KMS-11 (cell line): Measurements from ENCODE around the gene NR4A1.
A peak's percentile ranks its signal among the peaks of the same experiment; 100 is the strongest.

ENCODE experiments used
- H2AFZ ChIP-seq: fragments of 200-600 bp; sonication (generic); 2 replicates; pipeline ENCODE4 v1.6.1; 2016; ENCODE audit warnings: antibody characterized with exemption, mixed run types, low read depth
- H3K27ac ChIP-seq: fragments of 200-600 bp; sonication (generic); 2 replicates; pipeline ENCODE4 v1.6.1; 2016; ENCODE audit warnings: mild to moderate bottlenecking, mixed run types
- H3K27me3 ChIP-seq: fragments of 200-600 bp; sonication (generic); 2 replicates; pipeline ENCODE4 v1.6.1; 2017; ENCODE audit warnings: mild to moderate bottlenecking, low read depth, mixed run types, moderate library complexity; ENCODE audit not compliant: insufficient read depth
- H3K36me3 ChIP-seq: fragments of 200-600 bp; sonication (generic); 2 replicates; pipeline ENCODE4 v1.6.1; 2017; ENCODE audit warnings: mild to moderate bottlenecking, mixed run types; ENCODE audit not compliant: insufficient read depth
- H3K4me1 ChIP-seq: fragments of 200-600 bp; sonication (generic); 2 replicates; pipeline ENCODE4 v1.6.1; 2016; ENCODE audit warnings: mild to moderate bottlenecking, low read depth, mixed run types; ENCODE audit not compliant: poor library complexity, severe bottlenecking
- H3K4me2 ChIP-seq: fragments of 200-600 bp; sonication (generic); 2 replicates; pipeline ENCODE4 v1.7.0; 2016; ENCODE audit warnings: mild to moderate bottlenecking, mixed run types
- H3K4me3 ChIP-seq: fragments of 200-600 bp; sonication (generic); IDR thresholded peaks from 2 replicates; pipeline ENCODE4 v1.6.1; 2017; ENCODE audit warnings: low read depth, low read length, mixed read lengths; ENCODE audit not compliant: insufficient read depth
- H3K79me2 ChIP-seq: fragments of 200-600 bp; sonication (generic); 2 replicates; pipeline ENCODE4 v1.6.1; 2016; ENCODE audit warnings: low read depth, mixed run types; ENCODE audit not compliant: insufficient read depth
- H3K9ac ChIP-seq: fragments of 200-600 bp; sonication (generic); 2 replicates; pipeline ENCODE4 v1.6.1; 2016; ENCODE audit warnings: mild to moderate bottlenecking, mixed run types
- H4K20me1 ChIP-seq: fragments of 200-600 bp; sonication (generic); 2 replicates; pipeline ENCODE4 v1.6.1; 2016; ENCODE audit warnings: mild to moderate bottlenecking, mixed run types; ENCODE audit not compliant: insufficient read depth
- CTCF ChIP-seq: fragments of 200-600 bp; sonication (generic); conservative IDR thresholded peaks from 2 replicates; pipeline ENCODE4 v1.6.1; 2017; ENCODE audit warnings: low read depth, mild to moderate bottlenecking, antibody characterized with exemption, low read length, moderate library complexity, mixed read lengths

NR4A1 gene

GRCh38 chr12:52067081-52067374 is 15.8 kb downstream of the NR4A1 start:
- TF ChIP-seq CTCF, result no peak
- Histone ChIP-seq H3K4me1 (peaks cover 14% of the 10 kb centered on the region), H3K79me2 (peaks cover 22% of the 10 kb centered on the region), H3K4me2 (no peak overlapping the region), H3K27ac (no peak overlapping the region), H3K4me3 (no peak overlapping the region), H4K20me1 (no peaks in the 10 kb centered on the region; the same call in 1 of the 2 replicates), H2AFZ (no peak overlapping the region), H3K9ac (no peak overlapping the region), H3K36me3 (no peaks in the 10 kb centered on the region), H3K27me3 (peaks cover 20% of the 10 kb centered on the region)

- peak within 1 kb of the TSS; percentile 81 for H3K9ac ChIP-seq
- H3K4me1 ChIP-seq, result peaks cover 14% of the 10 kb centered on the region
- H4K20me1 ChIP-seq, result no peaks in the 10 kb centered on the region; the same call in 1 of the 2 replicates
- H3K4me2 ChIP-seq, result peak within 1 kb of the TSS; percentile 47
- H3K79me2 ChIP-seq, result peaks cover 38% of the 10 kb centered on the region
- peaks cover 20% of the 10 kb centered on the region for H3K27me3 ChIP-seq
- TF ChIP-seq CTCF, result 0 out of 2 replicates have a peak, but pooled peaks have one; percentile 24
- H3K27ac ChIP-seq, result peak within 1 kb of the TSS; percentile 72
- no peaks in the 10 kb centered on the region for H3K36me3 ChIP-seq
- peak within 1 kb of the TSS; percentile 90 for H2AFZ ChIP-seq
- H3K4me3 ChIP-seq, result peak within 1 kb of the TSS; percentile 77
Measured at GRCh38 chr12:52069327-52070184, 18.3 kb downstream of the NR4A1 start, which contains the start of gene ATG101. Gene ATG101 (plus strand): TSS chr12:52069978. CDS start chr12:52073651, 3,673 bp downstream.

- Histone ChIP-seq H3K36me3 (no peaks in the 10 kb centered on the region), H3K4me1 (peaks cover 14% of the 10 kb centered on the region), H3K9ac (peak overlapping the region; percentile 81), H4K20me1 (no peaks in the 10 kb centered on the region; the same call in 1 of the 2 replicates), H3K79me2 (peaks cover 44% of the 10 kb centered on the region), H3K4me3 (peak overlapping the region; percentile 77), H3K4me2 (peak overlapping the region; percentile 47), H2AFZ (peak overlapping the region; percentile 90), H3K27ac (peak overlapping the region; percentile 72; the same call in 1 of the 2 replicates), H3K27me3 (peaks cover 13% of the 10 kb centered on the region)
- no peak for TF ChIP-seq CTCF
Measured at GRCh38 chr12:52070185-52070925, 19.1 kb downstream of the NR4A1 start.

GRCh38 chr12:52073531-52074381 is 22.5 kb downstream of the NR4A1 start:
- H3K4me2 ChIP-seq, result no peak overlapping the region
- peaks cover 44% of the 10 kb centered on the region for H3K79me2 ChIP-seq
- no peaks in the 10 kb centered on the region for H3K36me3 ChIP-seq

More at GRCh38 chr12:52073531-52074381, 22.5 kb downstream of the NR4A1 start:
- no peak for TF ChIP-seq CTCF
- Histone ChIP-seq H3K27me3 (no peaks in the 10 kb centered on the region), H3K9ac (no peak overlapping the region), H3K4me3 (no peak overlapping the region), H3K27ac (no peak overlapping the region), H3K4me1 (peaks cover 14% of the 10 kb centered on the region), H4K20me1 (no peaks in the 10 kb centered on the region; the same call in 1 of the 2 replicates), H2AFZ (no peak overlapping the region)
